SK-N-SH treated with all-trans-retinoic acid at 6 μM for 48 hours (cell line): ENCODE results near the gene USP46.

Experiments
- ATAC-seq: fragments of 200-7000 bp; cut with Tn5 transposase; 3 replicates; pipeline ENCODE4 v1.9.1; 2020; ENCODE audit warnings: mild to moderate bottlenecking, moderate library complexity
- ARNTL ChIP-seq: fragments of 450-650 bp; formaldehyde crosslinking; IDR thresholded peaks from 2 replicates; pipeline ENCODE4 v1.5.0; 2020; ENCODE audit warnings: low read depth, mild to moderate bottlenecking, moderate library complexity, borderline replicate concordance
- BACH2 ChIP-seq: fragments of 250-450 bp; sonication (Bioruptor Pico); IDR thresholded peaks from 2 replicates; pipeline ENCODE4 v1.9.0; 2021; ENCODE audit warnings: mild to moderate bottlenecking, borderline replicate concordance
- CSDC2 ChIP-seq: fragments of 250-450 bp; sonication (Bioruptor Pico); IDR thresholded peaks from 2 replicates; pipeline ENCODE4 v1.5.0; 2020; ENCODE audit warnings: mild to moderate bottlenecking, moderate library complexity
- ESRRG ChIP-seq: fragments of 250-450 bp; sonication (Bioruptor Pico); IDR thresholded peaks from 2 replicates; pipeline ENCODE4 v1.6.1; 2021; ENCODE audit warnings: mild to moderate bottlenecking
- GLIS3 ChIP-seq: fragments of 250-450 bp; sonication (Bioruptor Pico); IDR thresholded peaks from 2 replicates; pipeline ENCODE4 v1.5.0; 2020; ENCODE audit warnings: mild to moderate bottlenecking, moderate library complexity
- ISL1 ChIP-seq: fragments of 250-450 bp; sonication (Bioruptor Pico); IDR thresholded peaks from 2 replicates; pipeline ENCODE4 v2.1.2; 2022; ENCODE audit warnings: mild to moderate bottlenecking, moderate library complexity
- PPARA ChIP-seq: fragments of 250-450 bp; sonication (Bioruptor Pico); IDR thresholded peaks from 2 replicates; pipeline ENCODE4 v1.5.0; 2020; ENCODE audit warnings: mild to moderate bottlenecking, borderline replicate concordance
- SNAI2 ChIP-seq: fragments of 250-450 bp; sonication (Bioruptor Pico); IDR thresholded peaks from 2 replicates; pipeline ENCODE4 v1.5.0; 2020; ENCODE audit warnings: mild to moderate bottlenecking, moderate library complexity
- TCF4 ChIP-seq: fragments of 250-450 bp; sonication (Bioruptor Pico); IDR thresholded peaks from 2 replicates; pipeline ENCODE4 v1.8.0; 2021; ENCODE audit warnings: mild to moderate bottlenecking, moderate library complexity, borderline replicate concordance
- TOX ChIP-seq: fragments of 250-450 bp; sonication (Bioruptor Pico); IDR thresholded peaks from 2 replicates; pipeline ENCODE4 v1.8.0; 2021; ENCODE audit warnings: mild to moderate bottlenecking, moderate library complexity, borderline replicate concordance
- ZC3H10 ChIP-seq: fragments of 250-450 bp; sonication (Bioruptor Pico); IDR thresholded peaks from 2 replicates; pipeline ENCODE4 v1.5.1; 2021; ENCODE audit warnings: mild to moderate bottlenecking, moderate library complexity
- ZFP3 ChIP-seq: fragments of 250-450 bp; sonication (Bioruptor Pico); IDR thresholded peaks from 2 replicates; pipeline ENCODE4 v1.5.0; 2020; ENCODE audit warnings: mild to moderate bottlenecking, moderate library complexity
- ZFP30 ChIP-seq: fragments of 450-650 bp; formaldehyde crosslinking; IDR thresholded peaks from 2 replicates; pipeline ENCODE4 v1.5.0; 2022; ENCODE audit warnings: mild to moderate bottlenecking, moderate library complexity
- ZNF565 ChIP-seq: fragments of 450-650 bp; formaldehyde crosslinking; conservative IDR thresholded peaks from 2 replicates; pipeline ENCODE4 v1.5.0; 2020; ENCODE audit warnings: low read depth, mild to moderate bottlenecking, moderate library complexity
- ZNF8 ChIP-seq: fragments of 450-650 bp; formaldehyde crosslinking; IDR thresholded peaks from 2 replicates; pipeline ENCODE4 v1.5.0; 2020; ENCODE audit warnings: mild to moderate bottlenecking, moderate library complexity
- TF ChIP-seq, protein P1 (sequence below): fragments of 250-450 bp; sonication (Bioruptor Pico); IDR thresholded peaks from 2 replicates; pipeline ENCODE4 v1.5.1; 2020; ENCODE audit warnings: low read depth, mild to moderate bottlenecking, moderate library complexity
- TF ChIP-seq, protein P2 (sequence below): fragments of 250-450 bp; sonication (Bioruptor Pico); IDR thresholded peaks from 2 replicates; pipeline ENCODE4 v1.5.0; 2020; ENCODE audit warnings: mild to moderate bottlenecking, moderate library complexity
- TF ChIP-seq, protein P3 (sequence below): fragments of 250-450 bp; sonication (Bioruptor Pico); IDR thresholded peaks from 2 replicates; pipeline ENCODE4 v1.8.0; 2021; ENCODE audit warnings: low read depth, mild to moderate bottlenecking, moderate library complexity, borderline replicate concordance

Gene USP46

DNA sequence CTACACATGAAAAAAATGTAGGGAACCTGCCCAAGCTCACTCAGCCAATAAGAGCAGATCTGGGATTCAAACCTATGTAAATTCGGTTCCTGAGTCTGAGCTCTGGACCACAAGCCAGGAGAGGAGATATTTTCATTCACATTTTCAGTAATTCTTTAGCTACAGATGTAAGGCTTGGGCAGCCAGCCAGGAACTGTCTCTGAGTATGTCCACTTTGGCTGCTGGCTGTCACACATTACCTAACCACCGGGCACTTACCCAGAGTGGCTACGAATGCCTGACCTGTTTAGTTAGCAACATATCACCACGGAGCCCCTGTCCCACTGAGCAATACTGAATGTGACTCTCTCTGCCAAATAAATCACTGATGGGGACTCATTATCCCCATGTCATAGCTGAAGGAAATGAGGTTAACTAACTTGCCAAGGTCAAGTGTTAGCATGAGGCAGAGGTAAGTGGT is 15.3 kb downstream of the USP46 start:
- ATAC-seq = peak; percentile 57

DNA sequence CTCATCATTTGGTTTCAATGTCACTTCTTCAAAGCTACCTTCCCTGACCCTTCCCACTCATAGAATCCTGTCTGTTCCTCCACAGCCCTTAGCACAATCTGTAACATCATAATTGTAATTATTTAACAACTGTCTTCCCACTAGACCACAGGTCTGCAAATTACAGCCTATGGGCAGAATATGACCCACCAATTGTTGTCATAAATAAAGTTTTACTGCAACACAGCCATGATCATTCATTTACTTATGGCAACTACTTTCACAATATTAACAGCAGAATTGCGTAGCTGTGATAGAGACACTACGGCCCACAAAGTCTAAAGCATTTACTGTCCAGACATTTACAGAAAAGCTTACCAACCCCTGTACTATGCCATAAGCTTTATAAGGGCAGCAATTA is 15.9 kb downstream of the USP46 start:
- ATAC-seq = no peak
- no peak for TF ChIP-seq TOX (CRISPR knock-in tag)

More for the DNA sequence above, 15.3 kb downstream of the USP46 start:
- TF ChIP-seq ISL1 (CRISPR knock-in tag) (0 out of 2 replicates have a peak, but pooled peaks have one; percentile 34), SNAI2 (CRISPR knock-in tag) (no peak), CSDC2 (CRISPR knock-in tag) (no peak), TOX (CRISPR knock-in tag) (no peak), ESRRG (CRISPR knock-in tag) (0 out of 2 replicates have a peak, but pooled peaks have one; percentile 31)

DNA sequence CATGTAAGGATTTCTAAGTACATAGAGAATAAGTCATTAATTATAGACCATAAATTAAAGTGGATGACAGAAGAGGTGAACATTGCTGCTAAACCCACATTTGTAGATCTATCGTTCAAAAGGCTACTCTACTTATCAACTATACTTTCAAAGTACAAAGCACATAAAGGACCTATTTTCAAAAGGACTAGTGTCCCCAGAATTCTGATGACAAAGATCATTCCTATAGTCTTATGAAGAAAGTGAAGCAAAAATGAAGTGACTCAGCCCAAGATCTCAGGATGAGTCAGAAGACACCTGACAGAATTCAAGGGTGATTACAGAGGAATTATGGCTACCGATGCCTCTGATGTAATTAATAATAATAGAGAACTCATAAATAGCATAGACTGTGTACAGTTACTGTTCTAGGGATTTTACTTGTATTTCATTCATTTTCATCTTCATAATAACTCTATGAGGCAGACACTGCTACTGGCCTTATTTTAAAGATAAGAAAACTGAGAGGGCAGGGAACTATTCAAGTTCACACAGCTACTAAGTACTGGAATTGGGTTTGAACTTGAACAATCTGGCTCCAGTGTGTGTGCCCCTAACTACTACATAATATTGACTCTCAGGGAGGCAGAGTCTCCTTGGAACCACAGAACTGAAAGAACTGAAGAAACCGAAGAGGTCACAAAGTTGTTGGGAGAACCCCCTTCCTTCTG is 17.1 kb downstream of the USP46 start:
- peak; percentile 63 for ATAC-seq
- TF ChIP-seq ZC3H10 (peak; percentile 68), ZFP30 (CRISPR knock-in tag) (no peak), ARNTL (CRISPR knock-in tag) (no peak), TCF4 (CRISPR knock-in tag) (no peak), GLIS3 (CRISPR knock-in tag) (no peak)
- TF ChIP-seq, protein P1, sequence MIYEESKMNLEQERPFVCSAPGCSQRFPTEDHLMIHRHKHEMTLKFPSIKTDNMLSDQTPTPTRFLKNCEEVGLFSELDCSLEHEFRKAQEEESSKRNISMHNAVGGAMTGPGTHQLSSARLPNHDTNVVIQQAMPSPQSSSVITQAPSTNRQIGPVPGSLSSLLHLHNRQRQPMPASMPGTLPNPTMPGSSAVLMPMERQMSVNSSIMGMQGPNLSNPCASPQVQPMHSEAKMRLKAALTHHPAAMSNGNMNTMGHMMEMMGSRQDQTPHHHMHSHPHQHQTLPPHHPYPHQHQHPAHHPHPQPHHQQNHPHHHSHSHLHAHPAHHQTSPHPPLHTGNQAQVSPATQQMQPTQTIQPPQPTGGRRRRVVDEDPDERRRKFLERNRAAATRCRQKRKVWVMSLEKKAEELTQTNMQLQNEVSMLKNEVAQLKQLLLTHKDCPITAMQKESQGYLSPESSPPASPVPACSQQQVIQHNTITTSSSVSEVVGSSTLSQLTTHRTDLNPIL (CRISPR knock-in tag) = no peak

DNA sequence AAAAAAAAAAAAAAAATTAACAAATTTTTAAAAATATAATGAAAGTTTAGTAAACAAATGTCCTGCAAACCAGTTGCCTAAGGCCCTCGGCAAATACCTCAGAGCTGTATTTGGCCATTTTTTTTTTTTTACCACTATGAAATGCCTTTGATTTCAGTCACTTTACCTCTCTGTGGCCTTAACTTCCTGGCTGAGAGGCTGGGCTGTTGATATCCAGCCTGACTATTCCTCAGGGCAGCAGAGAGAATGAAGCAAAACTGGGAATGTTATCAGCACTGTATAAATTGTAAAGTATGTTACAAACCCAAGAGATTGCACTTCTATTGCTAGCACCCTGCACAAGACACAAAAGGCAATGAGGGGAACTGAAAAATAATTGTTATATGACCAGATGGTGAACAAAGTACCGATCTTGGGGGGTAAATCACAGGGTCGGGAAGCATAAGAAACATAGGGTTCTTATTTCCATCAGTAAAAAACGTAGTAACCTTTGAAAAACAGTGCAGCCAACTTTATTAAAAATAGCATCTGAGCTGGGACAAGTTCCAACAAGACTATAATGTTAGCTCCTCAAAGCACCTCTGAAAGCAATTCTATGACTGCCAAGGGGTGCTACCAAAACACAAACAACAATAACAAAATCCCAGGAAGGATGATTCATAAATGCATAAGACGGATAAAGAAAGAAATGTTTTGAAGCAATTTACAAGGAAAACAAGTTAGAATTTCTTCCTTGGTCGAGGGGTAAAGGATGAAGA is 18.1 kb downstream of the USP46 start:
- TF ChIP-seq ZFP3 (CRISPR knock-in tag) (no peak), BACH2 (CRISPR knock-in tag) (no peak), ZNF565 (CRISPR knock-in tag) (no peak), CSDC2 (CRISPR knock-in tag) (no peak), PPARA (CRISPR knock-in tag) (no peak), TOX (CRISPR knock-in tag) (no peak), SNAI2 (CRISPR knock-in tag) (no peak), ZFP30 (CRISPR knock-in tag) (no peak), ZC3H10 (no peak), ZNF8 (CRISPR knock-in tag) (no peak)
- TF ChIP-seq, protein P1 (CRISPR knock-in tag) = no peak
- TF ChIP-seq, protein P2, sequence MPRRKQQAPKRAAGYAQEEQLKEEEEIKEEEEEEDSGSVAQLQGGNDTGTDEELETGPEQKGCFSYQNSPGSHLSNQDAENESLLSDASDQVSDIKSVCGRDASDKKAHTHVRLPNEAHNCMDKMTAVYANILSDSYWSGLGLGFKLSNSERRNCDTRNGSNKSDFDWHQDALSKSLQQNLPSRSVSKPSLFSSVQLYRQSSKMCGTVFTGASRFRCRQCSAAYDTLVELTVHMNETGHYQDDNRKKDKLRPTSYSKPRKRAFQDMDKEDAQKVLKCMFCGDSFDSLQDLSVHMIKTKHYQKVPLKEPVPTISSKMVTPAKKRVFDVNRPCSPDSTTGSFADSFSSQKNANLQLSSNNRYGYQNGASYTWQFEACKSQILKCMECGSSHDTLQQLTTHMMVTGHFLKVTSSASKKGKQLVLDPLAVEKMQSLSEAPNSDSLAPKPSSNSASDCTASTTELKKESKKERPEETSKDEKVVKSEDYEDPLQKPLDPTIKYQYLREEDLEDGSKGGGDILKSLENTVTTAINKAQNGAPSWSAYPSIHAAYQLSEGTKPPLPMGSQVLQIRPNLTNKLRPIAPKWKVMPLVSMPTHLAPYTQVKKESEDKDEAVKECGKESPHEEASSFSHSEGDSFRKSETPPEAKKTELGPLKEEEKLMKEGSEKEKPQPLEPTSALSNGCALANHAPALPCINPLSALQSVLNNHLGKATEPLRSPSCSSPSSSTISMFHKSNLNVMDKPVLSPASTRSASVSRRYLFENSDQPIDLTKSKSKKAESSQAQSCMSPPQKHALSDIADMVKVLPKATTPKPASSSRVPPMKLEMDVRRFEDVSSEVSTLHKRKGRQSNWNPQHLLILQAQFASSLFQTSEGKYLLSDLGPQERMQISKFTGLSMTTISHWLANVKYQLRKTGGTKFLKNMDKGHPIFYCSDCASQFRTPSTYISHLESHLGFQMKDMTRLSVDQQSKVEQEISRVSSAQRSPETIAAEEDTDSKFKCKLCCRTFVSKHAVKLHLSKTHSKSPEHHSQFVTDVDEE (CRISPR knock-in tag) = no peak
- TF ChIP-seq, protein P3, sequence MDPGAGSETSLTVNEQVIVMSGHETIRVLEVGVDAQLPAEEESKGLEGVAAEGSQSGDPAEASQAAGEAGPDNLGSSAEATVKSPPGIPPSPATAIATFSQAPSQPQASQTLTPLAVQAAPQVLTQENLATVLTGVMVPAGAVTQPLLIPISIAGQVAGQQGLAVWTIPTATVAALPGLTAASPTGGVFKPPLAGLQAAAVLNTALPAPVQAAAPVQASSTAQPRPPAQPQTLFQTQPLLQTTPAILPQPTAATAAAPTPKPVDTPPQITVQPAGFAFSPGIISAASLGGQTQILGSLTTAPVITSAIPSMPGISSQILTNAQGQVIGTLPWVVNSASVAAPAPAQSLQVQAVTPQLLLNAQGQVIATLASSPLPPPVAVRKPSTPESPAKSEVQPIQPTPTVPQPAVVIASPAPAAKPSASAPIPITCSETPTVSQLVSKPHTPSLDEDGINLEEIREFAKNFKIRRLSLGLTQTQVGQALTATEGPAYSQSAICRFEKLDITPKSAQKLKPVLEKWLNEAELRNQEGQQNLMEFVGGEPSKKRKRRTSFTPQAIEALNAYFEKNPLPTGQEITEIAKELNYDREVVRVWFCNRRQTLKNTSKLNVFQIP = no peak
- ATAC-seq = peak; percentile 43; the same call in 2 of the 3 replicates
